22Rv1 (cell line): Measurements from ENCODE around the gene GRIFIN.

Experiments used
- CTCF ChIP-seq: fragments of 450-650 bp; IDR thresholded peaks from 2 replicates; pipeline ENCODE4 v1.5.1; 2017; ENCODE audit warnings: mild to moderate bottlenecking
- ZFX ChIP-seq: fragments of 450-650 bp; IDR thresholded peaks from 2 replicates; pipeline ENCODE4 v1.6.1; 2017; ENCODE audit warnings: antibody characterized with exemption, borderline replicate concordance

DNA sequence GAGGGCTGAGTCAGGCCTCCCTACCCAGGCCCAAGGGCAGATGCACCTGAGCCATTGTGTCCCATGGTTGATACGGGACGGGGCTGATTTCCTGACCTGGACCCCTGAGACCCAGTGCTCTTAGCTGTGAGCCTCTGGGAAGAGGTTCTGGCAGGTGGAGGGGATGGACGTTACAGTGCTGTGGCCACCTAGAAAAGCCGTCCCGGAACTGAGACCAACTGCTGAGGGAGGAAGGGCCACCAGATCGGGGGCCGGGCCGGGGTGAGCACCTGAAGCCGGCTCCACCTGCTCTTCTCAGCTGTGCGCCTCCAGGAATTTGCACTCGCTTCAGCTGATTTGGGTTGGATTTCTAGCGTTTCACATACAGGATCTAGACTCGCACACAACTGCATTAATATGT, 37.4 kb downstream of the GRIFIN start:
- TF ChIP-seq CTCF (no peak), ZFX (no peak)
